ENCODE measurements around the gene LENG8.

Gene LENG8

GRCh38 chr19:54469496-54469934 lies 20.5 kb downstream of the LENG8 start:
- Histone ChIP-seq H3K9me3 (ENCODE audit: control insufficient read depth, insufficient read depth, low read depth, low read length) (no peaks in the 10 kb centered on the region), H3K4me1 (ENCODE audit: control insufficient read depth, insufficient read depth, low read length) (peaks cover 7% of the 10 kb centered on the region; the same call in 1 of the 2 replicates), H3K4me3 (ENCODE audit: low read depth, low read length) (no peak overlapping the region), H3K36me3 (ENCODE audit: control insufficient read depth in 2 of 2, insufficient read depth in 1 of 2, low read length in 2 of 2) (no peaks in the 10 kb centered on the region), H3K27ac (ENCODE audit: extremely low read depth, low read depth, low read length) (no peak overlapping the region)
- ChIA-PET POLR2A (interaction anchor here (1.0 to 1.5 kb wide), 2 partner anchors 37 to 39 kb away, joined by 3 read pairs; no protein-coding TSS in a partner anchor), CTCF (interaction anchor here (0.7 to 3.7 kb wide), 3 partner anchors 11 to 1202 kb away, joined by 3 to 34 read pairs (median 5); no protein-coding TSS in a partner anchor)
- TF ChIP-seq ZNF571 (tag by site-specific recombination; IDR thresholded peaks at IDR 0.05) (no peak), ZNF768 (tag by site-specific recombination; IDR thresholded peaks at IDR 0.05) (0 out of 2 replicates have a peak, but pooled peaks have one; percentile 37), ZXDB (tag by site-specific recombination; IDR thresholded peaks at IDR 0.05) (no peak), ZNF549 (tag by site-specific recombination; IDR thresholded peaks at IDR 0.05) (no peak), ZNF629 (tag by site-specific recombination; IDR thresholded peaks at IDR 0.05) (no peak), ZBTB17 (tag by site-specific recombination; IDR thresholded peaks at IDR 0.05) (no peak), ZNF324 (tag by site-specific recombination; IDR thresholded peaks at IDR 0.05) (no peak)

- ChIA-PET POLR2A (interaction anchor here (1.5 kb wide), 1 partner anchor 40 kb away, joined by 3 read pairs; no protein-coding TSS in a partner anchor), CTCF (interaction anchor here (0.7 to 3.7 kb wide), 2 partner anchors 10 to 81 kb away, joined by 3 to 34 read pairs; no protein-coding TSS in a partner anchor)
- H3K4me1 ChIP-seq (ENCODE audit: control insufficient read depth, insufficient read depth, low read length), result peaks cover 7% of the 10 kb centered on the region; the same call in 1 of the 2 replicates
- no peaks in the 10 kb centered on the region for H3K36me3 ChIP-seq (ENCODE audit: control insufficient read depth in 2 of 2, insufficient read depth in 1 of 2, low read length in 2 of 2)
- no peak overlapping the region for H3K27ac ChIP-seq (ENCODE audit: extremely low read depth, low read depth, low read length)
- H3K4me3 ChIP-seq (ENCODE audit: low read depth, low read length), result no peak overlapping the region
- peak; percentile 95 for TF ChIP-seq ZNF366 (tag by site-specific recombination; conservative IDR thresholded peaks at IDR 0.05)
- peak; percentile 76 for TF ChIP-seq ZNF768 (tag by site-specific recombination; IDR thresholded peaks at IDR 0.05)
- TF ChIP-seq KLF1 (tag by site-specific recombination; IDR thresholded peaks at IDR 0.05), result no peak
- TF ChIP-seq PRDM1 (tag by site-specific recombination; IDR thresholded peaks at IDR 0.05), result peak; percentile 87
- H3K9me3 ChIP-seq (ENCODE audit: control insufficient read depth, insufficient read depth, low read depth, low read length), result no peaks in the 10 kb centered on the region
Measured at GRCh38 chr19:54470276-54470887, 21.4 kb downstream of the LENG8 start.

GRCh38 chr19:54470991-54471782 lies 22.2 kb downstream of the LENG8 start:
- Histone ChIP-seq H3K9me3 (ENCODE audit: control insufficient read depth, insufficient read depth, low read depth, low read length) (no peaks in the 10 kb centered on the region), H3K27ac (ENCODE audit: extremely low read depth, low read depth, low read length) (no peak overlapping the region), H3K4me1 (ENCODE audit: control insufficient read depth, insufficient read depth, low read length) (peaks cover 7% of the 10 kb centered on the region; the same call in 1 of the 2 replicates), H3K36me3 (ENCODE audit: control insufficient read depth in 2 of 2, insufficient read depth in 1 of 2, low read length in 2 of 2) (no peaks in the 10 kb centered on the region), H3K4me3 (ENCODE audit: low read depth, low read length) (no peak overlapping the region)
- ChIA-PET CTCF (interaction anchor here (0.6 to 3.7 kb wide), 3 partner anchors 9 to 619 kb away, joined by 3 to 34 read pairs (median 3); no protein-coding TSS in a partner anchor), POLR2A (interaction anchor here (1.5 kb wide), 1 partner anchor 40 kb away, joined by 3 read pairs; no protein-coding TSS in a partner anchor)
- no peak for TF ChIP-seq ATF2 (tag by site-specific recombination; IDR thresholded peaks at IDR 0.05; ENCODE audit: low read depth)
- TF ChIP-seq ZNF155 (tag by site-specific recombination; IDR thresholded peaks at IDR 0.05), result no peak
- TF ChIP-seq ZNF248 (tag by site-specific recombination; IDR thresholded peaks at IDR 0.05), result no peak
- no peak for TF ChIP-seq ZNF433 (tag by site-specific recombination; IDR thresholded peaks at IDR 0.05; ENCODE audit: low read depth)
- TF ChIP-seq ZNF449 (tag by site-specific recombination; IDR thresholded peaks at IDR 0.05), result no peak
- TF ChIP-seq ZNF146 (tag by site-specific recombination; IDR thresholded peaks at IDR 0.05), result no peak
- TF ChIP-seq SP2 (tag by site-specific recombination; IDR thresholded peaks at IDR 0.05), result no peak
- TF ChIP-seq ZSCAN4 (tag by site-specific recombination; IDR thresholded peaks at IDR 0.05), result no peak
- no peak for TF ChIP-seq ZNF707 (tag by site-specific recombination; IDR thresholded peaks at IDR 0.05)
- TF ChIP-seq KLF1 (tag by site-specific recombination; IDR thresholded peaks at IDR 0.05), result no peak
- TF ChIP-seq AEBP2 (tag by site-specific recombination; IDR thresholded peaks at IDR 0.05; ENCODE audit: borderline replicate concordance), result no peak

Data from HEK293 (cell line).